Endothelial cell of umbilical vein (primary cell): ENCODE measurements around the gene PDHB. TPM values are rescaled to one million over a fixed set of nuclear protein-coding genes. Genes with fewer than 3 reads are reported as not detected.

ENCODE experiments used
- BruUV-seq: library from RNA; stranded (reverse); fragments of 400-500 nt; replicated peaks from 2 replicates; lab custom pipeline; 2021; lab: Mats Ljungman, UMichigan
- CTCF ChIA-PET: fragments of 300-600, 350-600 bp; sonication (Branson Sonifier 250); formaldehyde crosslinking; loops from one replicate; lab custom pipeline; 2021; ENCODE audit warnings: antibody characterized with exemption, inconsistent platforms; lab: Charles Lee
- POLR2A ChIA-PET: fragments of 300-600, 350-600 bp; sonication (Branson Sonifier 250); formaldehyde crosslinking; loops from one replicate; lab custom pipeline; 2021; ENCODE audit warnings: antibody characterized with exemption, inconsistent platforms; lab: Charles Lee
- DNase-seq: peaks from one replicate; pipeline ENCODE4 v3.0.0-alpha.2; 2011; ENCODE audit warnings: low read depth, low spot score
- FAIRE-seq: peaks from 2 replicates; lab custom pipeline; 2011; peaks lifted over from hg19 to GRCh38; lab: Jason Lieb, UNC
- H2AFZ ChIP-seq: 2 replicates; pipeline ENCODE4 v1.6.0; 2012; ENCODE audit warnings: low read depth, low read length, control low read depth, inconsistent platforms
- H3K27ac ChIP-seq: 2 replicates; pipeline ENCODE4 v1.5.1; 2011; ENCODE audit warnings: low read depth, mild to moderate bottlenecking, control low read depth, low read length, moderate library complexity; ENCODE audit not compliant: insufficient read depth
- H3K27me3 ChIP-seq, 2 experiments: 2 replicates each; pipeline versions ENCODE4 v1.6.0 to v1.6.1; 2011; ENCODE audit warnings: low read length in 2 of 2, mixed read lengths in 1 of 2; ENCODE audit not compliant: control insufficient read depth in 2 of 2, insufficient read depth in 2 of 2
- H3K36me3 ChIP-seq, 2 experiments: 2 replicates in 1 of 2; 3 replicates in 1 of 2; pipeline ENCODE4 v1.5.1; 2011; ENCODE audit warnings: low read length in 2 of 2, mild to moderate bottlenecking in 1 of 2, moderate library complexity in 1 of 2; ENCODE audit not compliant: control insufficient read depth in 2 of 2, insufficient read depth in 2 of 2; ENCODE audit errors: extremely low read depth in 1 of 2
- H3K4me1 ChIP-seq: 3 replicates; pipeline ENCODE4 v1.5.1; 2011; ENCODE audit warnings: mild to moderate bottlenecking, low read length; ENCODE audit not compliant: control insufficient read depth, insufficient read depth; ENCODE audit errors: extremely low read depth
- H3K4me2 ChIP-seq: 2 replicates; pipeline ENCODE4 v1.6.1; 2011; ENCODE audit warnings: low read length, control low read depth, mixed read lengths; ENCODE audit not compliant: insufficient read depth
- H3K4me3 ChIP-seq, 3 experiments: fragments of 200-600 bp in 1 of 3; sonication (generic), shearing (Covaris generic) in 1 of 3; replicated peaks in 1 of 3; 2 replicates each; pipeline ENCODE4 v1.5.1; 2011 to 2016; ENCODE audit warnings: control low read depth in 3 of 3, low read length in 3 of 3, mild to moderate bottlenecking in 2 of 3, inconsistent platforms in 1 of 3, low read depth in 1 of 3, moderate library complexity in 1 of 3; ENCODE audit not compliant: insufficient read depth in 1 of 3
- H3K79me2 ChIP-seq: 2 replicates; pipeline ENCODE4 v1.6.0; 2012; ENCODE audit warnings: low read length, inconsistent platforms; ENCODE audit not compliant: control insufficient read depth, insufficient read depth
- H3K9ac ChIP-seq: replicated peaks from 2 replicates; pipeline ENCODE3; 2011; ENCODE audit warnings: low read length, control low read depth; ENCODE audit not compliant: insufficient read depth; ENCODE audit errors: extremely low read depth
- H3K9me1 ChIP-seq: replicated peaks from 3 replicates; pipeline ENCODE4 v1.6.0; 2011; ENCODE audit warnings: mild to moderate bottlenecking, low read length; ENCODE audit not compliant: control insufficient read depth, insufficient read depth; ENCODE audit errors: extremely low read depth
- H3K9me3 ChIP-seq: replicated peaks from 2 replicates; pipeline ENCODE4 v1.5.1; 2012; ENCODE audit warnings: low read length, inconsistent platforms; ENCODE audit not compliant: control insufficient read depth, insufficient read depth
- H4K20me1 ChIP-seq: replicated peaks from 2 replicates; pipeline ENCODE3; 2011; ENCODE audit warnings: mild to moderate bottlenecking, low read length; ENCODE audit not compliant: control insufficient read depth, insufficient read depth; ENCODE audit errors: extremely low read depth
- EZH2 ChIP-seq: IDR thresholded peaks from 2 replicates; pipeline ENCODE4 v1.6.1; 2012; ENCODE audit warnings: borderline replicate concordance, low read depth, mild to moderate bottlenecking, moderate library complexity, low read length, inconsistent platforms; ENCODE audit not compliant: severe bottlenecking
- FOS ChIP-seq: IDR thresholded peaks from 2 replicates; pipeline ENCODE4 v1.6.1; 2011; ENCODE audit warnings: mild to moderate bottlenecking, low read length, moderate library complexity, borderline replicate concordance; ENCODE audit not compliant: insufficient read depth
- GATA2 ChIP-seq: IDR thresholded peaks from 2 replicates; pipeline ENCODE4 v1.7.0; 2011; ENCODE audit warnings: low read depth, mild to moderate bottlenecking, moderate library complexity, mixed read lengths, low read length; ENCODE audit not compliant: insufficient read length, insufficient read depth
- JUN ChIP-seq: IDR thresholded peaks from 2 replicates; pipeline ENCODE4 v1.6.1; 2011; ENCODE audit warnings: borderline replicate concordance, low read depth; ENCODE audit not compliant: insufficient read length, insufficient read depth
- MYC ChIP-seq: IDR thresholded peaks from one replicate; pipeline ENCODE4 v1.6.1; 2011; ENCODE audit warnings: mild to moderate bottlenecking, low read depth, low read length
- POLR2A ChIP-seq: IDR thresholded peaks from 2 replicates; pipeline ENCODE4 v1.6.1; 2012; ENCODE audit warnings: low read depth, mild to moderate bottlenecking, control low read depth, low read length
- POLR2AphosphoS5 ChIP-seq: IDR thresholded peaks from 2 replicates; pipeline ENCODE4 v1.6.1; 2012; ENCODE audit warnings: low read depth, mild to moderate bottlenecking, control low read depth, low read length, moderate library complexity; ENCODE audit not compliant: insufficient read depth
- dilution Hi-C: fragments of 300-500 bp; cut with MboI; formaldehyde crosslinking; loops from one replicate; pipeline ENCODE4 v1.15.0; 2019; ENCODE audit warnings: low sequenced_read_pairs; ENCODE audit not compliant: extremely low pct_ligation_motif_present
- intact Hi-C: fragments of 100-400 bp; cut with micrococcal nuclease; formaldehyde crosslinking; loops from one replicate; pipeline ENCODE4 v1.10.0; 2022
- polyA plus RNA-seq, 4 experiments: library from polyadenylated mRNA; depleted of rRNA in 3 of 4; stranded (reverse) in 3 of 4; unstranded in 1 of 4; fragments of >200 nt; gene quantifications; 2 replicates each; pipeline versions ENCODE4 v1.2.1 to v1.2.3, GENCODE V29; 2011 to 2012; ENCODE audit warnings: missing spikeins in 1 of 4
- total RNA-seq: library from RNA; stranded (reverse); gene quantifications from 2 replicates; pipeline ENCODE4 v1.2.3, GENCODE V29; 2021
- TF ChIP-seq, protein P1 (sequence below), 2 donors: IDR thresholded peaks; 1 replicate in 1 of 2; 2 replicates in 1 of 2; pipeline ENCODE4 v1.5.1; 2011; ENCODE audit warnings: low read length in 2 of 2, mild to moderate bottlenecking in 2 of 2, moderate library complexity in 2 of 2, control low read depth in 1 of 2, inconsistent platforms in 1 of 2, low read depth in 1 of 2; ENCODE audit not compliant: insufficient read depth in 1 of 2; ENCODE audit errors: extremely low read depth in 1 of 2
- TF ChIP-seq, protein P2 (sequence below): IDR thresholded peaks from 2 replicates; pipeline ENCODE4 v1.6.1; 2011; ENCODE audit not compliant: insufficient read depth, insufficient read length

PDHB gene
- total and polyA plus RNA-seq, 2 donors (not counting 3 experiments of a cell fraction or from before 2014, with no cell fraction given) = 50.8 to 60.8 TPM

DNA sequence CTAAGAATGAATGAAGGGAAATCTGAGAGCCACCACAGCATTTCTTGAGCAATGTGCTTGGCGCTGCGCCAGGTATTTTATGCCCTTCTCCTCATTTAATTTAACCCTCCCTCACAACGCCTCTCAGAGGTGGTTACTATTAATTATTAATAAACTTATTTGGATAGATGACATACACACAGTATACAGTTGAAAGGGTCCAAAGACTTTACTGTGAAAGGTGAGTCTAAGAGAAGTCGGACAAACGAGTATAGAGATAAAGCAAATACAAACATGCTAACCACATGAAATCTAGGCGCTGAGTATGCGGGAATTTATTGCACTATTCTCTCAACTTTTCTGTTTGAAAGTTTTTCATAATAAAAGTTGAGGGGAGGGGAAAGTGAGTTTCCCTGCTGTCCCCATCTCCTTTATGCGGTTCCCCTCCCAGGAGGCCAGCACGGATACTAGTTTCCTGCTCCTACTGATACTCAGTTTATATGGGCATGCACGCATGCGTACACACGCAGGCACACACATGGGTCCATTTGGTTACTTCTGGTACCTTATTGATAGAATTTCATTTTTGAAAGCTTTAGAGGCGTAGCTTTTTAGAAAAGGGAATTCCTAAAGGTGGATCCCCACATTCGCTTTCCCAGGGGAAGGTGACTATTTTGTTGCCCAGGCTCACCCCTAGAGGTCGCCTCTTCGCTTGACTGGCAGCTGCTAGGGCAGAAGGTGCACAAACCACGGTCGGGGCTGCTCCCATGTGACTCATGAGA lies 29.7 kb upstream of the PDHB start:
- Histone ChIP-seq H3K27me3 (no peaks in the 10 kb centered on the region), H3K36me3 (no peaks in the 10 kb centered on the region), H4K20me1 (no peaks in the 10 kb centered on the region), H3K27ac (no peak overlapping the region), H3K9me3 (no peaks in the 10 kb centered on the region), H3K4me3 (peak overlapping the region in 1 of 3 experiments; percentile 16), H3K9me1 (no peaks in the 10 kb centered on the region), H3K4me1 (peaks cover 5% of the 10 kb centered on the region), H2AFZ (peak overlapping the region; percentile 60), H3K79me2 (no peaks in the 10 kb centered on the region), H3K4me2 (peak overlapping the region; percentile 60), H3K9ac (no peak overlapping the region)
- intact Hi-C loops = loop anchor here (1.0 kb wide), 2 partner anchors 28 to 69 kb away; no protein-coding TSS in a partner anchor
- CTCF ChIA-PET = interaction anchor here (0.7 to 2.9 kb wide), 22 partner anchors 9 to 175 kb away, joined by 3 to 27 read pairs (median 4); partner anchors contain the start of genes KCTD6 and PDHB
- BruUV-seq = no TSS peak
- POLR2A ChIA-PET = no interaction called here
- TF ChIP-seq, protein P1, sequence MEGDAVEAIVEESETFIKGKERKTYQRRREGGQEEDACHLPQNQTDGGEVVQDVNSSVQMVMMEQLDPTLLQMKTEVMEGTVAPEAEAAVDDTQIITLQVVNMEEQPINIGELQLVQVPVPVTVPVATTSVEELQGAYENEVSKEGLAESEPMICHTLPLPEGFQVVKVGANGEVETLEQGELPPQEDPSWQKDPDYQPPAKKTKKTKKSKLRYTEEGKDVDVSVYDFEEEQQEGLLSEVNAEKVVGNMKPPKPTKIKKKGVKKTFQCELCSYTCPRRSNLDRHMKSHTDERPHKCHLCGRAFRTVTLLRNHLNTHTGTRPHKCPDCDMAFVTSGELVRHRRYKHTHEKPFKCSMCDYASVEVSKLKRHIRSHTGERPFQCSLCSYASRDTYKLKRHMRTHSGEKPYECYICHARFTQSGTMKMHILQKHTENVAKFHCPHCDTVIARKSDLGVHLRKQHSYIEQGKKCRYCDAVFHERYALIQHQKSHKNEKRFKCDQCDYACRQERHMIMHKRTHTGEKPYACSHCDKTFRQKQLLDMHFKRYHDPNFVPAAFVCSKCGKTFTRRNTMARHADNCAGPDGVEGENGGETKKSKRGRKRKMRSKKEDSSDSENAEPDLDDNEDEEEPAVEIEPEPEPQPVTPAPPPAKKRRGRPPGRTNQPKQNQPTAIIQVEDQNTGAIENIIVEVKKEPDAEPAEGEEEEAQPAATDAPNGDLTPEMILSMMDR (IDR thresholded peaks at IDR 0.05; ENCODE audit: extremely low read depth in 1 of 2, insufficient read depth in 1 of 2, low read depth in 1 of 2, low read length in 2 of 2) = peak; percentile 84 to 87
- TF ChIP-seq GATA2 (no peak), FOS (no peak)
- peak; percentile 85 for FAIRE-seq
- dilution Hi-C loops = no loop called here
- DNase-seq = peak; percentile 64

DNA sequence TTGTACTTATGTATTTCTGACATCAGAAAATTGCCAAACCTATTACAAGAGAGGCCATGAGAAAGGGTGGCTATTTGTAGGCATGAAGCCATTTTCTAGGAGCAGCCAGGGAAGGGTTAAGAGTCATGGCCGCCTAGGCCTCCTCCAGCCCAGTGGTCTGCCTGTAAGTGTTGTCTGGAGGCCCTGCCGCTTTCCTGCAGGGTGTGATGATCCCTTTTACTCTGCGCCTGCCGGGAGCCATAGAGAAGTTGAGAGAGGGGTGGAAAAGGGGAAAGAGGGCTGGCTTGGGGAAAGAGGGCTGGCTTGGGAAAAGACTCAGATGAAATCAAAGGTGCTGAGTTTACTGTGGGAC lies 29.2 kb upstream of the PDHB start:
- no peaks in the 10 kb centered on the region for H3K9me3 ChIP-seq
- dilution Hi-C loops = no loop called here
- POLR2A ChIA-PET = no interaction called here
- no peak for FAIRE-seq
- H3K4me2 ChIP-seq = no peak overlapping the region
- H3K9me1 ChIP-seq = no peaks in the 10 kb centered on the region
- H4K20me1 ChIP-seq = no peaks in the 10 kb centered on the region
- no peaks in the 10 kb centered on the region for H3K36me3 ChIP-seq
- no peak overlapping the region for H2AFZ ChIP-seq
- H3K79me2 ChIP-seq = no peaks in the 10 kb centered on the region
- H3K4me1 ChIP-seq = peaks cover 5% of the 10 kb centered on the region
- H3K9ac ChIP-seq = no peak overlapping the region
- no peak for TF ChIP-seq GATA2
- no peak for TF ChIP-seq JUN
- TF ChIP-seq, protein P1 (IDR thresholded peaks at IDR 0.05; ENCODE audit: extremely low read depth in 1 of 2, insufficient read depth in 1 of 2, low read depth in 1 of 2, low read length in 2 of 2) = no peak
- TF ChIP-seq FOS = no peak
- TF ChIP-seq, protein P2, sequence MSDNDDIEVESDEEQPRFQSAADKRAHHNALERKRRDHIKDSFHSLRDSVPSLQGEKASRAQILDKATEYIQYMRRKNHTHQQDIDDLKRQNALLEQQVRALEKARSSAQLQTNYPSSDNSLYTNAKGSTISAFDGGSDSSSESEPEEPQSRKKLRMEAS = no peak
- TF ChIP-seq EZH2 = no peak
- TF ChIP-seq POLR2A = no peak
- TF ChIP-seq POLR2AphosphoS5 = no peak
- TF ChIP-seq MYC = no peak
- intact Hi-C loops = loop anchor here (1.0 kb wide), 2 partner anchors 28 to 69 kb away; no protein-coding TSS in a partner anchor
- CTCF ChIA-PET = no interaction called here
- no peak overlapping the region for H3K27ac ChIP-seq
- H3K27me3 ChIP-seq = no peaks in the 10 kb centered on the region
- H3K4me3 ChIP-seq = no peak overlapping the region
- no peak for DNase-seq
- no TSS peak for BruUV-seq
